ENCODE data around the gene NOP9. TPM values are rescaled to one million over a fixed set of nuclear protein-coding genes. Genes with fewer than 3 reads are reported as not detected.
"Not testable (repeated sequence)": the region's sequence is repeated elsewhere in the genome, so short reads cannot be mapped to it uniquely, and the experiment has no call there.

NOP9 gene
- total RNA-seq, 1 donor from 2014 or later = 33.5 TPM

DNA sequence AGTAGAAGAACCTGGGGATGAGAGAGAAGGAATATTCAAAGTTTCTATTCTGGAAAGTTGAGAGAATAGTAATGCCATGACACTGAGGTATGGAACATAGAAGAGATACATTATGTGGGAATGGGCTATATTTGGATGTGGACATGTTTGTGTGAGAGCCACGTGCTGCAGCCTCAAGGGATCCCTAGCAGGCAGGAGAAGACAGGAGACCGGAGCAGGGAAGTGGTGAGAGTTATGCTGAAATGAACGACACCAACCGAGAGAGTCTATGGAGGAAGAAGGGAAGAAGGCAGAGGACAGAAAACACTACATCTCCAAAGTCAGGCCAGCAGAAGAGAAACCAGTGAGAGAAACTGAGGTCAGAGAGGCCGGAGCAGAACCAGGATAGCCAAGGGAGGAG, 50.1 kb downstream of the NOP9 start:
- Histone ChIP-seq H3K9me3 (no peaks in the 10 kb centered on the region), H3K4me1 (no peaks in the 10 kb centered on the region), H3K36me3 (no peaks in the 10 kb centered on the region), H3K4me3 (no peak overlapping the region), H3K27me3 (no peaks in the 10 kb centered on the region), H3K27ac (no peak overlapping the region)
- no peak for DNase-seq (ENCODE audit: low spot score in 2 of 2)
- intact Hi-C loops (cut with DNase I) = no loop called here
- no peak for TF ChIP-seq CTCF (IDR thresholded peaks at IDR 0.05)

- H3K36me3 ChIP-seq = no peaks in the 10 kb centered on the region
- H3K9me3 ChIP-seq = no peaks in the 10 kb centered on the region
- H3K4me1 ChIP-seq = no peaks in the 10 kb centered on the region
- H3K27me3 ChIP-seq = no peaks in the 10 kb centered on the region
- no peak overlapping the region for H3K27ac ChIP-seq
- H3K4me3 ChIP-seq = no peak overlapping the region
- DNase-seq (ENCODE audit: low spot score in 2 of 2) = no peak
- TF ChIP-seq CTCF (IDR thresholded peaks at IDR 0.05) = no peak
- intact Hi-C loops (cut with DNase I) = no loop called here
Measured at GRCh38 chr14:24351517-24351916, 51.9 kb downstream of the NOP9 start.

GRCh38 chr14:24353559-24354481, 54.2 kb downstream of the NOP9 start:
- Histone ChIP-seq H3K27ac (no peak overlapping the region), H3K27me3 (no peaks in the 10 kb centered on the region), H3K9me3 (no peaks in the 10 kb centered on the region), H3K4me3 (no peak overlapping the region), H3K4me1 (no peaks in the 10 kb centered on the region), H3K36me3 (no peaks in the 10 kb centered on the region)
- no peak for DNase-seq (ENCODE audit: low spot score in 2 of 2)
- intact Hi-C loops (cut with DNase I) = no loop called here
- no peak for TF ChIP-seq CTCF (IDR thresholded peaks at IDR 0.05)

DNA sequence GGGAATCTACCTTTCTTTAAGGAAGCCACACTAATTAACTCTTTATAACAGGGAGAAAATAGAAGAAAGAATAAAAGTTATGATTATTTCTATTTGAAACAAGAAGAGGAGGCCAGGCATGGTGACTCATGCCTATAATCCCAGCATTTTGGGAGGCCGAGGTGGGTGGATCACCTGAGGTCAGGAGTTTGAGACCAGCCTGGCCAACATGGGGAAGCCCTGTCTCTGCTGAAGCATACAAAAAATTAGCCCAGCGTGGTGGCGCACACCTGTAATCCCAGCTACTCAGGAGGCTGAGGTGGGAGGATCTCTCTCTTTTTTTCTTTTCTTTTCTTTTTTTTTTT, 54.8 kb downstream of the NOP9 start:
- H3K27me3 ChIP-seq; H3K9me3 ChIP-seq; intact Hi-C loops (cut with DNase I); H3K27ac ChIP-seq; H3K4me3 ChIP-seq; H3K4me1 ChIP-seq; H3K36me3 ChIP-seq; DNase-seq (ENCODE audit: low spot score in 2 of 2): not testable (repeated sequence)

- no peak overlapping the region for H3K27ac ChIP-seq
- no peaks in the 10 kb centered on the region for H3K27me3 ChIP-seq
- intact Hi-C loops (cut with DNase I) = no loop called here
- no peaks in the 10 kb centered on the region for H3K36me3 ChIP-seq
- TF ChIP-seq CTCF (IDR thresholded peaks at IDR 0.05) = no peak
- no peaks in the 10 kb centered on the region for H3K9me3 ChIP-seq
- no peak overlapping the region for H3K4me3 ChIP-seq
- no peaks in the 10 kb centered on the region for H3K4me1 ChIP-seq
- DNase-seq (ENCODE audit: low spot score in 2 of 2) = no peak
Measured at GRCh38 chr14:24355009-24355408, 55.4 kb downstream of the NOP9 start.

DNA sequence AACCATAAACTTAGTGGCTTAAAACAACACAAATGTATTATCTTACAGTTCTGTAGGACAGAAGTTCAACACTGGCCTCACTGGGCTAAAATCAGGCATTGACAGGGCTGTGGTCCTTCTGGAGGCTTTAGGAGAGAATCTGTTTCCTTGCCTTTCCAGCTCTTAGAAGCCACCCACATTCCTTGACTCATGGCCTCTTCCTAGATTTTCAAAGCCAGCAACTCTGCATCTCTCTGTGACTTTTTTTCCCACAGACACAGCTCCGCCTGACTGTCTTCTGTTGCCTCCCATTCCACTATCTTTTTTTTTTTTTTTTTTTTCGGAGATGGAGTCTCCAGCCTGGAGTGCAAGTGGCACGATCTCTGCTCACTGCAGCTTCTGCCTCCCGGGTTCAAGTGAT, 56.6 kb downstream of the NOP9 start:
- no peak for DNase-seq (ENCODE audit: low spot score in 2 of 2)
- Histone ChIP-seq H3K36me3 (no peaks in the 10 kb centered on the region), H3K4me3 (no peak overlapping the region), H3K27ac (no peak overlapping the region), H3K9me3 (no peaks in the 10 kb centered on the region), H3K27me3 (no peaks in the 10 kb centered on the region), H3K4me1 (no peaks in the 10 kb centered on the region)
- TF ChIP-seq CTCF (IDR thresholded peaks at IDR 0.05) = no peak
- intact Hi-C loops (cut with DNase I) = no loop called here

Other genes starting within 250 kb of the NOP9 start
- not detected for gene CARMIL3, start 247.8 kb upstream of the NOP9 start, total RNA-seq
- gene CPNE6, start 228.3 kb upstream of the NOP9 start, total RNA-seq = not detected
- gene PCK2, start 205.5 kb upstream of the NOP9 start, total RNA-seq = 26.1 TPM
- 52.3 TPM for gene DCAF11, start 185.1 kb upstream of the NOP9 start, total RNA-seq
- gene NRL, start 184.9 kb upstream of the NOP9 start, total RNA-seq = not detected
- gene FITM1, start 169.2 kb upstream of the NOP9 start, total RNA-seq = not detected
- gene PSME1, start 163.7 kb upstream of the NOP9 start, total RNA-seq = 55.5 TPM
- 3.4 TPM for gene EMC9, start 158.3 kb upstream of the NOP9 start, total RNA-seq
- gene PSME2, start 153.2 kb upstream of the NOP9 start, total RNA-seq = 100 TPM
- 182 TPM for gene RNF31, start 152.4 kb upstream of the NOP9 start, total RNA-seq
- gene IRF9, start 138.6 kb upstream of the NOP9 start, total RNA-seq = 24.7 TPM
- 9.6 TPM for gene REC8, start 127.8 kb upstream of the NOP9 start, total RNA-seq
- 140 TPM for gene IPO4, start 111.0 kb upstream of the NOP9 start, total RNA-seq
- 86.5 TPM for gene TM9SF1, start 104.4 kb upstream of the NOP9 start, total RNA-seq
- gene TSSK4, start 94.2 kb upstream of the NOP9 start, total RNA-seq = not detected
- 27.0 TPM for gene CHMP4A, start 86.4 kb upstream of the NOP9 start, total RNA-seq
- gene MDP1, start 83.8 kb upstream of the NOP9 start, total RNA-seq = 58.8 TPM
- gene NEDD8, start 67.5 kb upstream of the NOP9 start, total RNA-seq = 72.8 TPM
- gene GMPR2, start 66.9 kb upstream of the NOP9 start, total RNA-seq = 37.5 TPM
- 70.0 TPM for gene TINF2, start 57.2 kb upstream of the NOP9 start, total RNA-seq
- 1.7 TPM for gene TGM1, start 36.7 kb upstream of the NOP9 start, total RNA-seq
- 54.9 TPM for gene RABGGTA, start 28.3 kb upstream of the NOP9 start, total RNA-seq
- gene DHRS1, start 70 bp upstream of the NOP9 start, total RNA-seq = 100 TPM
- 72.8 TPM for gene CIDEB, start 8.1 kb downstream of the NOP9 start, total RNA-seq
- 3.0 TPM for gene LTB4R2, start 10.3 kb downstream of the NOP9 start, total RNA-seq
- gene LTB4R, start 11.7 kb downstream of the NOP9 start, total RNA-seq = 3.6 TPM
- 143 TPM for gene ADCY4, start 35.2 kb downstream of the NOP9 start, total RNA-seq
- 2.3 TPM for gene RIPK3, start 40.1 kb downstream of the NOP9 start, total RNA-seq
- gene NFATC4, start 68.3 kb downstream of the NOP9 start, total RNA-seq = 58.9 TPM
- 23.1 TPM for gene NYNRIN, start 99.2 kb downstream of the NOP9 start, total RNA-seq
- 2.2 TPM for gene CBLN3, start 129.8 kb downstream of the NOP9 start, total RNA-seq
- gene KHNYN, start 130.1 kb downstream of the NOP9 start, total RNA-seq = 70.4 TPM
- 98.3 TPM for gene SDR39U1, start 142.9 kb downstream of the NOP9 start, total RNA-seq
- gene CMA1, start 208.4 kb downstream of the NOP9 start, total RNA-seq = not detected